GM19324 (cell line): ENCODE measurements around the gene HPS5.
A peak's percentile ranks its signal among the peaks of the same experiment; 100 is the strongest.
"Not testable (repeated sequence)": the region's sequence is repeated elsewhere in the genome, so short reads cannot be mapped to it uniquely, and the experiment has no call there.

Experiments
- ATAC-seq: cut with Tn5 transposase; IDR thresholded peaks from one replicate; pipeline ENCODE4 v1.9.1; 2021; ENCODE audit warnings: mild to moderate bottlenecking, moderate library complexity; ENCODE audit not compliant: unreplicated experiment, low FRiP score

The HPS5 gene

DNA sequence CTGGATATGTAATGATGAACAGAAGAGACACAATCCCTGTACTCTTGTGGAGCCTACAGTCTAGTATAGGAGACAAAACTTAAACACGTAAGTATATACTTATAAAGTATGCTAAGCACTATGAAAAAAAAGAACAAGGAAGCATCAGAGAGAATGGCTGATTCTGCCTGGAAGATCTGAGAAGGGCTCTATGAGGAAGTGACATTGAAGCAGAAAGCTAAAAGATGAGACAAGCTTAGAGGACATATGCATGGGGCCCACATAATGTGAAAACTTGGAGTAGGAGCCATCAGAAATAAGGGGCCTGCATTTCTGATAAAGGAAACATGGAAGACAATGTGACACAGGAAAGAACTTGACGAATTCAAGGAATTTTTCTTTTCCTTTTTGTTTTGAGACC lies 39.3 kb downstream of the HPS5 start:
- no peak for ATAC-seq

GRCh38 chr11:18280438-18281045 lies 41.4 kb downstream of the HPS5 start:
- ATAC-seq = peak; percentile 77

DNA sequence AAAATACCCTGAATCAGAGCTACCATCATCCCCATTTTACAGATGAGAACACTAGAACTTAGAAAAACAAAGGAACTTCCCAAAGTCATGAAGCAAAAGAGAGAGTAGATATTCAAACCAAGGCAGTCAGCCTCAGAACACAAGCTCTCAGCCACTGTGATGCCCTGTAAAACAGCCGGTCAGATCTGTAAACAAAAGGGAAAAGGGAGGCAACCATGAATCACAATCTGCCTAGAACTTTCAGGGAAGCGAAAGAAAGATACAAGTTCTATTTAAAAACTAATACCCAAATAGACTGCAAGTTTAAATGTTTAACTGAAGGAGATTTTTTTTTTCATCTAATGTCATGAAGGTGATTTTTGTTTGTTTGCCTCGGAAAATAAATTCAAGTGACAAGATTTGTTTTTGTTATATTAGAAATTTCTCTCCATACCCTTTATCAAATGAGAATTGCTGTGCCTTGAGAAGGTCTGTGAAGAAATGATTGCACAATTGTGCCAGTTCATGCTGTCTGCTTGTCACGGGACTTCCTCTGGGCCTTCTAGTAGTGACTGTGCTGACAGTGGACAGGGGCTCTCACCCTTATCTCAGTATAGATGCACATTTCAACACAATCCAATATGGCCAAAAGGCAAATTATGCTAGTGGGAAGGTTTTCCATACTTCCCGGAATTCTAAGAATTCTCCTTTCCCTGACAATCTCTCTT lies 44.2 kb downstream of the HPS5 start:
- no peak for ATAC-seq

GRCh38 chr11:18271206-18271605 lies 50.7 kb downstream of the HPS5 start:
- ATAC-seq = no peak

DNA sequence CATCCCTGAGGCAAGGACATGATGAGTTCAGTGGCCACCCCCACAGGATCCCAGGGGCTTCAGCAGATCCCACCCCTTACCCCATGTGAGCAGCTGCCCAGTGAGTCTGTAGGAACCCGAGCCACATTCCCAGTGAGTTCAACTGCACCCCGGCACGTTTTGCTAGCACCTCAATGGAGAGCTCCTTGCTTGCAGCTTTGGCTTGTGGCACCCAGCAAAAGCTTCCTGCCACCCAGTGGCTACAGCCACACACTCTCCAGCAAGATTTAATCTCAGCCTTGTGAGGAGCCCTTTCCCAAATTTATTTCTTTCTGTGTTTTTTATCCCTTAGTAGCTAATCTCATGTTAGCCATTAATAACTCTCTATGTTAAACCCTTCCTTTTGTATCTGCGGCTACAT lies 51.8 kb downstream of the HPS5 start:
- no peak for ATAC-seq

DNA sequence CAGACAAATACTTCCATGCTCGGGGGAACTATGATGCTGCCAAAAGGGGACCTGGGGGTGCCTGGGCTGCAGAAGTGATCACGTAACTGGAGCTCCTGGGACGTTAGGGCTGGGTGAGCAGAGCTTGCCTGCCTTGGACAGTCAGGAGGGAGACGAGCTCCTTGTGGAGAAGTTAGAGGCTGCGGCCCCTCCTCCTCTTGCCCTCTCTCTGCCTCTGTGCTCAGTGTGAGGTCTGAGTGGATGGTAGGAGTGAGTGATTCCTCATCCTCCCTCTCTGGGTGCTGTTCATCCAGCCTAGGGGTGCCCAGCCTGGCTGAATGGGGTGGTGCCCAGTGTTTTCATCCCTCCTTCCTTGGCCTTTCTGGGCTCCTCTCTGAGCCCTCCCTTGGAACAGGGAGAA lies 52.7 kb downstream of the HPS5 start:
- not testable (repeated sequence) for ATAC-seq

DNA sequence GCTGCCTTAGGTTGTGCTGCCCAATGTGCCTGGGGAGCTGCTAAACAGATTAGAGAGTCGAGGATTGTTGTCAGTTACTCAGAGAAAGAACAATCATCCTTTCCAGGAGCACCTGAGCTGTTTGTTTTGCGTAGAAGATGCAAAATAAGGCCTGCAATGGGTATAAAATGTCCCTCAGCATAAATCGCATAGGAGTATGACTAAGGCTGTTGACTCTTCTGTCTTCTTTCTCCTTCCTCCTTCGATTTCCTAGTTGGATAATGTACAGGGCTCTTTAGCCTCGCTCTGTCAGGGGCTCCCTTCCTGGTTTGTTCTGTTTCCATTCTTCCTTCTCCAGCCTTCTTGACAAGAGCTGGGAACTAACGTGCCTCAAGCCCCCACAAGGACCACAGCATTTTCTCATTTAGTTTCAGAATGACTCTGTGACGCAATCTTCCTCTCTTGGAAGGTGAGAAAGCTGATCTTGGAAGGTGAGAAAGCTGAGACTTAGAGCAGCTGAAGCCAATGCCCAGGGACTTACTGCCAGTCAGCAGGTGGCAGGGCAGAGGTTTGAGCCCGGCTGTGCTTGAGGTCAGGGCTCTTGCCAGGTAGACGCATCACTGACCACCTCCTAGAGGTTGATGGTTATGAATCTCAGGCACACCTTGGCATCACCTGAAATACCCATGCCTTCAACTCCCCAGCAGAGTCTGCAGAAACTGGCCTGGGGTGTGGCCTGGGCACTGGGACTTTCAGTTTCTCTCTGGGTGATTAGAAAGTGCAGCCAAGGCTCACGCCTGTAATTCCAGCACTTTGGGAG lies 54.4 kb downstream of the HPS5 start:
- ATAC-seq = not testable (repeated sequence)

GRCh38 chr11:18265949-18266348 lies 56.0 kb downstream of the HPS5 start, which contains the start of gene SAA1:
SAA1 (plus strand) TSS chr11:18266264; CDS start chr11:18266888, 624 bp downstream.
- no peak for ATAC-seq

GRCh38 chr11:18264677-18265555 lies 57.0 kb downstream of the HPS5 start:
- no peak for ATAC-seq

- ATAC-seq = no peak
These were observed 57.9 kb downstream of the HPS5 start for GRCh38 chr11:18264035-18264434.

GRCh38 chr11:18262681-18263350 lies 59.1 kb downstream of the HPS5 start:
- not testable (repeated sequence) for ATAC-seq

- ATAC-seq = no peak
These were observed 60.2 kb downstream of the HPS5 start for GRCh38 chr11:18261721-18262120.

DNA sequence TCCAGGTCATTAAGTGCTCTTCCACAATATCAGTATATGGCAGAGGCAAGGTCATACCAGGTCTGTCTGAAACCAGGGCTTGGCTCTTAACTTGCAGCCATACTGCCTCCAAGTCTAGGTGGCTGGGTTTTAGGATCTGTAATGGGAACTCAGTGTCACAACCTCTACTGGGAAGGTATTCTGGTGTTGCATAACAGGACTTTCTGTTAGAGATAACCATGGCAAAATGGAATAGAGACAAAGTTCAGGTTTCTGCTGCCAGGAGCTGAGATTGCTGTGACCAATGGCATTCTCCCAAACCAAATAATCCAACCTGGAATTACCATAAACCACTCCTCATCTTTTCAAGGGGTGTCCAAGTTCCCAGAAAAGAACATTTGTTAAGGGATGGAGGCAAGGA lies 62.7 kb downstream of the HPS5 start:
- no peak for ATAC-seq

DNA sequence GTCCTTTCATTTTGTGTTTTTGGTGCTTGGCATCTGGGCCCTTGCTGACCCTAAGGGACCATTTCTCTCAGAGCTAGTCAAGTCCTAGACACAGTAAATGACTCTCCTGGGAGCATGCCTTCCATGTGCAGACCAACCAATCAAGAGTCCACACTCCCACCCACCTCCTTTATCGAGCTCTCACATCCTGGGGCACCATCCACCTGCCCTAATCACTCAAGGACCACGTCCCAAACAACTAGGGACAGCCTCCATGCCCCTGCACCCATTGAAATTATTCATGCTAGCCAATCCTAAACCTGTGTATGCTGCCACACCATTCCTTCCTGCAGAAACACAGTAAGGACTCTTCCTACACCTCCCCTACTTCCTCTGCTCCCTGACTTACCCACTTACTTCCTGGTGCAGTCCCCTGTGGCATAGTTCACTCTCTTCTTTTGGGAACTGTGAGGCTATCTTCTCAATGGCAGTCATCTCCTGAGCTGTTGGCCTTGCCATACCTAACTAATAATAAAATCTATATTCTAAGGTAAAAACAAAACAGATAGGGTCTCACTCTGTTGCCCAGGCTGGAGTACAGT lies 67.1 kb downstream of the HPS5 start:
- no peak for ATAC-seq

- ATAC-seq = no peak
These were observed 68.1 kb downstream of the HPS5 start for GRCh38 chr11:18253778-18254338.

- no peak for ATAC-seq
These were observed 68.7 kb downstream of the HPS5 start for GRCh38 chr11:18253233-18253632.

GRCh38 chr11:18248561-18248960 lies 73.4 kb downstream of the HPS5 start, which contains the start of gene SAA2:
SAA2 (minus strand) TSS chr11:18248668; CDS start chr11:18248011, 657 bp downstream.
- no peak for ATAC-seq

- not testable (repeated sequence) for ATAC-seq
These were observed 74.8 kb downstream of the HPS5 start for GRCh38 chr11:18247191-18247581.
